ENCODE data around the gene OXLD1.

- no peak for TF ChIP-seq CTCF (IDR thresholded peaks at IDR 0.05)
- no peak for TF ChIP-seq POLR2A (IDR thresholded peaks at IDR 0.05)
Measured at GRCh38 chr17:81659038-81659437, 7.4 kb downstream of the OXLD1 start.

Measured in right lobe of liver (tissue), 4 donors.